Duodenal mucosa (tissue), 2 donors: Measurements from ENCODE around the gene DPT.

Experiments used
- H3K27ac ChIP-seq: one replicate; pipeline ENCODE4 v1.7.0; 2013; ENCODE audit warnings: low read depth, low read length
- H3K27me3 ChIP-seq, 2 donors: one replicate each; pipeline ENCODE4 v1.7.0; 2013; ENCODE audit warnings: low read length in 2 of 2, control low read depth in 1 of 2; ENCODE audit not compliant: insufficient read depth in 2 of 2, control insufficient read depth in 1 of 2
- H3K36me3 ChIP-seq, 2 donors: one replicate each; pipeline ENCODE4 v1.7.0; 2013; ENCODE audit warnings: low read length in 2 of 2, control low read depth in 1 of 2; ENCODE audit not compliant: insufficient read depth in 2 of 2, control insufficient read depth in 1 of 2
- H3K4me1 ChIP-seq, 2 donors: one replicate each; pipeline ENCODE4 v1.7.0; 2013; ENCODE audit warnings: low read length in 2 of 2, control low read depth in 1 of 2; ENCODE audit not compliant: insufficient read depth in 2 of 2, control insufficient read depth in 1 of 2
- H3K4me3 ChIP-seq, 2 donors: one replicate each; pipeline ENCODE4 v1.7.0; 2013; ENCODE audit warnings: low read length in 2 of 2, low read depth in 1 of 2
- H3K9ac ChIP-seq, 2 donors: one replicate each; pipeline ENCODE4 v1.7.0; 2013; ENCODE audit warnings: low read length in 2 of 2, low read depth in 1 of 2
- H3K9me3 ChIP-seq, 2 donors: one replicate each; pipeline ENCODE4 v1.7.0; 2013; ENCODE audit warnings: low read length in 2 of 2, control low read depth in 1 of 2; ENCODE audit not compliant: control insufficient read depth in 1 of 2

DPT gene

GRCh38 chr1:168689327-168689657, 39.7 kb downstream of the DPT start:
- H3K4me3 ChIP-seq = no peak overlapping the region

GRCh38 chr1:168688644-168689326, 40.2 kb downstream of the DPT start:
- Histone ChIP-seq H3K9me3 (no peaks in the 10 kb centered on the region), H3K4me3 (no peak overlapping the region), H3K27ac (no peak overlapping the region), H3K9ac (no peak overlapping the region), H3K4me1 (peaks cover 2 to 33% of the 10 kb centered on the region in 2 donors), H3K36me3 (no peaks in the 10 kb centered on the region), H3K27me3 (no peaks in the 10 kb centered on the region)

More at GRCh38 chr1:168689327-168689657, 39.7 kb downstream of the DPT start:
- no peak overlapping the region for H3K27ac ChIP-seq
- no peaks in the 10 kb centered on the region for H3K9me3 ChIP-seq
- H3K9ac ChIP-seq = no peak overlapping the region
- no peaks in the 10 kb centered on the region for H3K36me3 ChIP-seq
- H3K27me3 ChIP-seq = no peaks in the 10 kb centered on the region
- H3K4me1 ChIP-seq = peaks cover 5 to 37% of the 10 kb centered on the region in 2 donors

- H3K4me1 ChIP-seq = peaks cover 0 to 24% of the 10 kb centered on the region in 2 donors
- H3K27ac ChIP-seq = no peak overlapping the region
- no peak overlapping the region for H3K4me3 ChIP-seq
Observed at GRCh38 chr1:168687816-168688215, 41.2 kb downstream of the DPT start.

GRCh38 chr1:168686666-168687065, 42.3 kb downstream of the DPT start:
- Histone ChIP-seq H3K27ac (no peak overlapping the region), H3K4me1 (peaks cover 0 to 19% of the 10 kb centered on the region in 2 donors), H3K9ac (no peak overlapping the region), H3K9me3 (no peaks in the 10 kb centered on the region), H3K36me3 (no peaks in the 10 kb centered on the region), H3K4me3 (no peak overlapping the region), H3K27me3 (no peaks in the 10 kb centered on the region)

More at GRCh38 chr1:168687816-168688215, 41.2 kb downstream of the DPT start:
- Histone ChIP-seq H3K9me3 (no peaks in the 10 kb centered on the region), H3K27me3 (no peaks in the 10 kb centered on the region), H3K36me3 (no peaks in the 10 kb centered on the region), H3K9ac (no peak overlapping the region)

- no peak overlapping the region for H3K27ac ChIP-seq
- no peaks in the 10 kb centered on the region for H3K9me3 ChIP-seq
- peaks cover 0 to 5% of the 10 kb centered on the region in 2 donors for H3K4me1 ChIP-seq
- no peak overlapping the region for H3K9ac ChIP-seq
- no peaks in the 10 kb centered on the region for H3K27me3 ChIP-seq
- no peaks in the 10 kb centered on the region for H3K36me3 ChIP-seq
- no peak overlapping the region for H3K4me3 ChIP-seq
Observed at GRCh38 chr1:168683871-168684270, 45.1 kb downstream of the DPT start.

- Histone ChIP-seq H3K27ac (no peak overlapping the region), H3K36me3 (no peaks in the 10 kb centered on the region), H3K27me3 (no peaks in the 10 kb centered on the region), H3K4me1 (no peaks in the 10 kb centered on the region), H3K9ac (no peak overlapping the region), H3K9me3 (no peaks in the 10 kb centered on the region), H3K4me3 (no peak overlapping the region)
Observed at GRCh38 chr1:168676861-168677260, 52.1 kb downstream of the DPT start.

- no peaks in the 10 kb centered on the region for H3K4me1 ChIP-seq
- no peaks in the 10 kb centered on the region for H3K9me3 ChIP-seq
- no peaks in the 10 kb centered on the region for H3K36me3 ChIP-seq
- H3K27me3 ChIP-seq = no peaks in the 10 kb centered on the region
- no peak overlapping the region for H3K9ac ChIP-seq
- no peak overlapping the region for H3K27ac ChIP-seq
- H3K4me3 ChIP-seq = no peak overlapping the region
Observed at GRCh38 chr1:168676029-168676812, 52.8 kb downstream of the DPT start.

GRCh38 chr1:168673974-168674683, 54.9 kb downstream of the DPT start:
- Histone ChIP-seq H3K36me3 (no peaks in the 10 kb centered on the region), H3K27ac (no peak overlapping the region), H3K27me3 (no peaks in the 10 kb centered on the region), H3K9ac (no peak overlapping the region), H3K9me3 (no peaks in the 10 kb centered on the region), H3K4me1 (no peaks in the 10 kb centered on the region), H3K4me3 (no peak overlapping the region)

GRCh38 chr1:168672278-168672677, 56.7 kb downstream of the DPT start:
- no peak overlapping the region for H3K9ac ChIP-seq
- H3K27me3 ChIP-seq = no peaks in the 10 kb centered on the region
- H3K4me3 ChIP-seq = no peak overlapping the region
- H3K36me3 ChIP-seq = no peaks in the 10 kb centered on the region
- H3K4me1 ChIP-seq = no peaks in the 10 kb centered on the region
- no peak overlapping the region for H3K27ac ChIP-seq
- H3K9me3 ChIP-seq = no peaks in the 10 kb centered on the region

GRCh38 chr1:168671782-168672181, 57.2 kb downstream of the DPT start:
- H3K27ac ChIP-seq = no peak overlapping the region
- no peaks in the 10 kb centered on the region for H3K9me3 ChIP-seq
- no peak overlapping the region for H3K9ac ChIP-seq

More at GRCh38 chr1:168671782-168672181, 57.2 kb downstream of the DPT start:
- Histone ChIP-seq H3K36me3 (no peaks in the 10 kb centered on the region), H3K27me3 (no peaks in the 10 kb centered on the region), H3K4me1 (no peaks in the 10 kb centered on the region), H3K4me3 (no peak overlapping the region)
